Tibial nerve (tissue), 3 donors: ENCODE results near the gene STXBP6.

Experiments used
- CTCF ChIP-seq, 5 experiments: fragments of 200-600 bp in 3 of 5; fragments of 450-650 bp in 2 of 5; sonication (generic) in 3 of 5; IDR thresholded peaks; one replicate each; pipeline ENCODE4 v1.5.1; 2016 to 2019; ENCODE audit warnings: antibody characterized with exemption in 5 of 5, mild to moderate bottlenecking in 3 of 5, moderate library complexity in 2 of 5
- POLR2A ChIP-seq, 2 donors: fragments of 450-650 bp; IDR thresholded peaks; one replicate each; pipeline ENCODE4 v1.6.1; 2017; ENCODE audit warnings: antibody characterized with exemption in 2 of 2, mild to moderate bottlenecking in 2 of 2, moderate library complexity in 2 of 2

- TF ChIP-seq CTCF (IDR thresholded peaks at IDR 0.05) (no peak), POLR2A (IDR thresholded peaks at IDR 0.05) (no peak)
Observed at GRCh38 chr14:25095736-25096437, 45.9 kb upstream of the STXBP6 start.
